ENCODE data around the gene SPATS2. TPM values are rescaled to one million over a fixed set of nuclear protein-coding genes. Genes with fewer than 3 reads are reported as not detected.

The SPATS2 gene
- polyA plus RNA-seq, result 16.5 and 17.9 TPM in 2 replicates

GRCh38 chr12:49367381-49368239 is at the start of gene SPATS2:
Gene SPATS2, plus strand, starts transcription at chr12:49367462. Its CDS starts 93,551 bp downstream, at chr12:49461013.

GRCh38 chr12:49322708-49323523 is 44.3 kb upstream of the SPATS2 start, which contains the start of gene TROAP:
Gene TROAP, plus strand, starts transcription at chr12:49323255. Its CDS starts 354 bp downstream, at chr12:49323609.

GRCh38 chr12:49336645-49337584 is 30.3 kb upstream of the SPATS2 start, which contains the start of gene C1QL4:
Gene C1QL4, minus strand, starts transcription at chr12:49337188. Its CDS starts 711 bp downstream, at chr12:49336477.

GRCh38 chr12:49346659-49347310 is 20.5 kb upstream of the SPATS2 start, which contains the start of gene DNAJC22:
Gene DNAJC22, plus strand, starts transcription at chr12:49346888. Its CDS starts 1,985 bp downstream, at chr12:49348873.

GRCh38 chr12:49538510-49539403 is 171.5 kb downstream of the SPATS2 start, which contains the start of gene KCNH3:
Gene KCNH3, plus strand, starts transcription at chr12:49539030. Its CDS starts 387 bp downstream, at chr12:49539417.

GRCh38 chr12:49567611-49568441 is 200.6 kb downstream of the SPATS2 start, which contains the start of gene MCRS1:
Gene MCRS1, minus strand, starts transcription at chr12:49568142. Its CDS starts 1,411 bp downstream, at chr12:49566731.

Other genes with a start within 250 kb of the SPATS2 start
- 632 and 963 TPM in 2 replicates for gene TUBA1B, start 236.1 kb upstream of the SPATS2 start, polyA plus RNA-seq
- gene TUBA1A, start 178.4 kb upstream of the SPATS2 start, polyA plus RNA-seq, result 353 and 569 TPM in 2 replicates
- gene TUBA1C, start 102.4 kb upstream of the SPATS2 start, polyA plus RNA-seq, result 1.0 and 2.8 TPM in 2 replicates
- not detected in 2 replicates for gene PRPH, start 72.3 kb upstream of the SPATS2 start, polyA plus RNA-seq
- gene TROAP, start 44.2 kb upstream of the SPATS2 start, polyA plus RNA-seq, result not detected in 2 replicates
- not detected in 2 replicates for gene C1QL4, start 30.3 kb upstream of the SPATS2 start, polyA plus RNA-seq
- gene DNAJC22, start 20.6 kb upstream of the SPATS2 start, polyA plus RNA-seq, result not detected in 2 replicates
- 1.3 TPM in 1 of 2 replicates, not detected in the other for gene KCNH3, start 171.6 kb downstream of the SPATS2 start, polyA plus RNA-seq
- gene MCRS1, start 200.7 kb downstream of the SPATS2 start, polyA plus RNA-seq, result 12.5 and 13.0 TPM in 2 replicates
- gene FAM186B, start 238.2 kb downstream of the SPATS2 start, polyA plus RNA-seq, result 0.24 TPM in 1 of 2 replicates, not detected in the other